KOPT-K1 (cell line): ENCODE results near the gene PBX3.

Experiments
- H3K27ac ChIP-seq: fragments of 200-600 bp; sonication (generic); 2 replicates; pipeline ENCODE4 v1.5.1; 2016; ENCODE audit warnings: antibody characterized with exemption, mild to moderate bottlenecking, low read depth, low read length; ENCODE audit not compliant: poor library complexity, severe bottlenecking
- H3K36me3 ChIP-seq: fragments of 200-600 bp; sonication (generic); 2 replicates; pipeline ENCODE4 v1.5.1; 2017; ENCODE audit warnings: antibody characterized with exemption, mild to moderate bottlenecking, low read length, moderate library complexity; ENCODE audit not compliant: insufficient read depth
- H3K9me3 ChIP-seq: fragments of 200-600 bp; sonication (generic); 2 replicates; pipeline ENCODE4 v1.5.1; 2017; ENCODE audit warnings: antibody characterized with exemption, low read length, mild to moderate bottlenecking; ENCODE audit not compliant: insufficient read depth, poor library complexity, severe bottlenecking

PBX3 gene

DNA sequence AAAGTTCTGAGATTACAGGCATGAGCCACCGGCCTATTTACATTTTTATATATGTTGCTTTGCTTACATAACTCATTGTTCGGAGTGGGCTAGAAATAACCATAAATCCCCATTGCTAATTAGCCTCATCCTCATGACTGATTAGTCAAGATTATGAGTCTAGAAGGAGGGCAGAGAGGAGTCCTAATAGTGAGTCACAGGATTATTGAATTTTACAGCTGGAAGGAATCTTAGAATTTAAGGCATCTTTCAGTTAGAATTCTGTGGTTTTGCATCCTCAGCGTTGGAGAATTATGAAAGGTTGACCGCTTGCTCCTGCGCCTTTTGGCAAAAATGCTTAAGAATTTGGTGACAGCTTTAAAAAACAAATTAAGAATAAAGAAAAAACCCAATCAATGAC lies 2.6 kb upstream of the PBX3 start:
- Histone ChIP-seq H3K9me3 (no peaks in the 10 kb centered on the region), H3K27ac (no peak overlapping the region), H3K36me3 (peaks cover 5% of the 10 kb centered on the region; the same call in 1 of the 2 replicates)

DNA sequence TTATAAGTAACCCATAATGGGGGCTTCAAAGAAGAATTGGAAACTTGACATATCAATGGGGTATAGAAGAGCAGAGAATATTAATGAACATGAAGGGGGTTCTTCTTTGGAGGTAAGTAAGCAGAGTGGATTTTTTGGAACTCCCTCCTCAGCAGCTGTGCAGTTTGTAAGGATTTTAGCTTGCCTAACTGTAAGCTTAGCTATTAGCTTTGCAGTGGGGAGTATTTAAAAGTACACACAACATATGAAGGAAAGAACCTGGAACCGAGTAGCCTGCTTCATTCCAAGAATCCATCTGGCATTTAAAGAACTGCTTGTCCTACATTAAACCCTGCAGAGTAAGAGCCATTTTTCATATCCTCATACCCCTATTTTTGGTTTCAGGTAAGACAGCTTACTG lies 2.2 kb upstream of the PBX3 start:
- H3K27ac ChIP-seq = no peak overlapping the region
- H3K9me3 ChIP-seq = no peaks in the 10 kb centered on the region

DNA sequence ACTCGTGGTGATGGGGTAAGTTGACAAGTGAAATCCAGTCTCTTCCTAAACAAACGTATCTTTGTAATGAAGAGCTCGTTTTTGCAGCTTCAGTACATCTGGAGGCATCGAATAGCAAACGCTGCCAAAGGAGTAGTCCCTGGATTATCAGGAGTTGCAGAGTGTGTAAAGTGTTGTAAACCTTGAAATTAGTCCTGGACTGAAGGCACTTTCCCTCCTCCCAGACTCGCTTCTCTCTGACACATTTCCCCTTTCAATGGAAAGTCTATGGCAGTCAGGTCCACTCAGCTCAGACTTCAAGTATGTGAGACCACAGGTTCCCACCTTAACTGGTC lies 1.5 kb upstream of the PBX3 start:
- Histone ChIP-seq H3K9me3 (no peaks in the 10 kb centered on the region), H3K36me3 (peaks cover 14% of the 10 kb centered on the region), H3K27ac (peak overlapping the region; percentile 92)

More for the DNA sequence above, 2.2 kb upstream of the PBX3 start:
- H3K36me3 ChIP-seq = peaks cover 9% of the 10 kb centered on the region; the same call in 1 of the 2 replicates

DNA sequence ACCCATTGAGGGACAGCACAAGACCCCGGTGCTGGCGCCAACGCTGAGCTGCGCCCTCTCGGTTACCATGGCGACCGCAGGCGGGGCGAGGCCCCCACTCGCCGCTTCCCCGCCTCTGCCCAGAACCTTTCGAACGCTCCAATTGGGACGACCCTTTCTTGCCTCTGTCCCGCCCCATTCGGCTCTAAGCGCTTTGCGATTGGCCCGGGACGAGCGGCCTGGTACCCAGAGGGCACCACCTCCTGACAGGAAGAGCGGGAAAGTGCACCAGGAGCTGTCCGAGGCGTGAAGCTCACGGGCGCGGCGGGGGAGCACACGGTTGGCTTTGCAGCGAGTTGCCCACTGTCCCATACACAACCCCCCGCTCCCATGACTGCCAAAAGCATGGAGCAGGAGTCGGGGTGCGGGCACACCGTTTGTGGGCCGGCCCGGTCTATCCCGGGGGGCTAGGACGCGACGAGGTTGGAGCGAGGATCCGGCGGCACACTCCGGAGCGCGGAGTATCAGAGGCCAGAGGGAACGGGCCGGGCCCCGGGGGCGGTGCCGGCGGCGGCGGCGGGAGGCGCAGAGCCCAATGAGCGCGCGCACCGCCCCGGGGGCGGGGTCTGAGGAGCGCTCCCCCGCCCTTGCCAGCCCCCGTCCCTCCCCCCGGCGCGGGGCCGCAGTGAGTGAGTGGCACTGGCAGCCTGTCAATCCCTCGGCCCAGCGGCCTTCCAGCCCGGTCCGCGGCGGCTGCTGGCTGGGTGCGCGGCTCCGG lies 978 bp upstream of the PBX3 start:
- H3K27ac ChIP-seq = peak overlapping the region; percentile 92
- no peaks in the 10 kb centered on the region for H3K9me3 ChIP-seq
- H3K36me3 ChIP-seq = peaks cover 19% of the 10 kb centered on the region

DNA sequence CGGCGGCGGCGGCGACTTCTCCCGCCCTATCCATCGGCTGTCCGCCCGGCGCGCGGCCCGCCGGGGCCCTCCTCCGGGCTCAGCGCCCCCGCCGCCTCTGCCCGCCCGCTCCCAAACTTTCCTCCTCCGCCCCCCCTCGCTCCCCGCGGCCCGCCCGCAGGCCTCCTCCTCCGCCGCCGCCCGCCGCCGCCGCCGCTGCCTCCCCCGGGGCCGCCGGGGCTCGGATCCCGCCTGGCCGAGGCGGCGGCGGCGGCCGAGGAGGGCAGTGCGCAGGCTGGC lies 460 bp upstream of the PBX3 start:
- peak overlapping the region; percentile 92 for H3K27ac ChIP-seq
- H3K36me3 ChIP-seq = peaks cover 24% of the 10 kb centered on the region
- H3K9me3 ChIP-seq = no peaks in the 10 kb centered on the region

DNA sequence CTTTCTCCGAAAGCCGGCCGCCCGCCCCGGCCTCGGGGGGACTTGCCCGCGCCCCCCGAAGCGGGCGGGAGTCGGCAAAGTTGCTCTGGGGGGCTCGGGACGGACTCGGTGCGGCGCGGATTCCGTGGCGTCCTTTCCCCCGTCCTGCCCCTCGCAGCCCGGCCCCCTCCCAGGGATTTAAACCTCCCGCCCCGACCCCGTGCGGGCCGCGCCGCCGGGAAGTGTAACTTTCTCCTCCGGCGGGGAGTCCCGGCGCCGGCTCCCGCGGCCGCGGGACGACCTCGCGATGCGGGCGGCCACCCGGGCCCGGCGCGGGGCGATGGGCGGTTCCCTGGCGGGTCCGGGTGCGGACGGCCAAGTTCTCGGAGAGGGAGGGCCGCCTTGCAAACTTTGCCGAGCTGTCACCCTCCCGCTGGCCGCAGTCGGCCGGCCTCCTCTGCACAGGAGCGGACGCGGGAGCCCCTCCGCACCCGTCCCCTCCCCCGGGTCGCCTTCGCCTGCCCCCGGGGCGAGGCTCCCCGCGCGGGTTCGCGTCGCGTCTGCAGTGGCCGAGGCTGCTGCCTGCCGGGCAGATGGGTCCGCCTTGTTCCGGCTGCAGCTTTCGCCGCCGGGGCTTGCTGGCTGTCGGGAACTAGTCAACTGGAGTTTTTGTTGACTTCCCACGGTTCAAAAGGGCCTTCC lies 732 bp downstream of the PBX3 start:
- Histone ChIP-seq H3K27ac (peak overlapping the region; percentile 69), H3K9me3 (no peaks in the 10 kb centered on the region), H3K36me3 (peaks cover 30% of the 10 kb centered on the region)

DNA sequence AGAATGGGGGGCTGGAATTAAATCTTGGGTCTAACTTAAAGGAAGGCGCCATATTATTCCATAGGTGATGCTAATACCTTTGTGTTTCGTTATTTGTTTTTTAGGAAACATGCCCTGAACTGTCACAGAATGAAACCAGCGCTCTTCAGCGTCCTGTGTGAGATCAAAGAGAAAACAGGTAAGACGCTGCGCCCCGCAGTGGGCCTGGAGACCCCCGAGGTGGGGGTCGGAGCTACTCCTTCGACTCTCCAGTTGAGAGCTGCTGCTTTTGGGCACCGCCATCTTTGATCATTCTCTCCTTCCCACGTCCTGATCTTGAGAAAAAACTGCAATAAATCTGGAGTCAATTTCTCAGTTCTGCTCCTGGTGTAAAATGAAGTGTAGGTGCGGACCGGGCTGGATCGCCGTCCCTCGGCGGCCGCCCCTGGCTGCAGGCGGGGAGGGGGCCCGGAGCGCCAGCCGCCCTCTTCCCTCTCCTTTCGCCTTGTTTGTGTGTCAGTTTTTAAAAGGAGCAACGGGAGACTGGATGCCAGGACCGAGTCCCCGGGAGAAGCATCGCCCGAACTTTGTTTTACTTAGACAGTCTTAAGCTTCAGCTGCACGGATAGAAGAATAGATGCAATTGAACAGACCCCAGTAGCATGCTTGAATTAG lies 1.4 kb downstream of the PBX3 start:
- H3K36me3 ChIP-seq = peaks cover 30% of the 10 kb centered on the region
- no peaks in the 10 kb centered on the region for H3K9me3 ChIP-seq
- H3K27ac ChIP-seq = no peak overlapping the region

DNA sequence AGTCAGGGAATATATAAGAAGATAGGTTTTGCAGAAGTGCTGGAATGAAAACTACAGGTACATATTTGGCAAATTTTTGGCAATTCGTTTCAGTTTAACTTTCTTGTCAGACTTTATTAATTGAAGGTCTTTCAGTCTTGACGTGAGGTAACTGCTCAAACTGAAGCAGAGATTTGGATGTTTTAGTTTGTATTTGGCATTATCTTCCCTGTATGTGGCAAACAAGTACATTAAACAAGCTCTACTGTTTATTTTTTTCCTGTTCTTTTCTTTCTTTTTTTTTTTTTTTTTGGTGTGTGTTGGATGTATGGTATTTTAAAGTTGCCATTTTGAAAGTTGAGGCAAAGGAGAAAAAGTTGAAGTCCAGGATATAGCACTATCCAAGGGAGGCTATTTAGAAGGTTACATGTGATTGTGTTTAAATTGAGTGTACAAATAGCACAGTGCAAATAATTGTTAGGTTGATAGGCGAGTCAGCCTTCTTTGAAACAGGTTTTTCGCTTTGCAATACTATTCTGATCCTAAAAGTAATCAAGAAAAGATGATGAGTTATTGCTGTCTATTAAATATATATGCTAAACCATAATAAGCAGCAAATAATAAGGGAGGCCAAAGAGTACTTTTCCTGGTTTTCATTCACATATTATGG lies 2.2 kb downstream of the PBX3 start:
- Histone ChIP-seq H3K36me3 (peaks cover 37% of the 10 kb centered on the region), H3K27ac (no peak overlapping the region), H3K9me3 (no peaks in the 10 kb centered on the region)

DNA sequence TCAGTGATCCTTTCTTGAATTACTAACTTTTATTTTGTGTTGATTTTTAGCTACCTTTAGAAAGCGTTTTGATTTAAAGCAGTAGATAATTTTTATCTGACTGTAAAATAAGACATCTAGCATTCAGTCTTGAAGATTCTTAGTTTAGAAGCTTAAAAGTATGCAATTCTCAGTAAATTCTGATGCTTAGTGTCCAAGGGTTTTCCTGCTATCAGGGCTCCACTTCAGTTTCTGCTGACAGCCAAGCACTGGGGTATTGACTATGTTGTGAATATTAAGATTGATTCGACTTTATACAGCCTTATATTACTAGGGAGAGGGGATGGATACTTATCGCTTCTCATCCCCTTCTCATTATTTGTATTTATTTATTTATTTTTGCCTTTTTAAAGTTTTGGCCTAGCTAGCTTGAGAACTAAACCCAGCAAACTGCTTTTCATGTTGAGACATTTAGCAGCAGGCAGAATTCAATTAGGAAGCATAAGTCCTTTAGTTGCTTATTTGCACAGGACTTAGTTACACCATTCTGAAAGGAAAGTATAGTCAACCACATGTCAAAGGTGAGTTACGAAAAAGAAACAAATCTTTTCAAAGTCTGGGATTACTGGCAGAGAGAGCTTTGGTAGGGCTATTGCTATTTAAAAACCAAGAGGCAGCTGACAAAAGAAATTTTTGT lies 2.9 kb downstream of the PBX3 start:
- H3K27ac ChIP-seq = no peak overlapping the region
- H3K36me3 ChIP-seq = peaks cover 37% of the 10 kb centered on the region
- H3K9me3 ChIP-seq = no peaks in the 10 kb centered on the region

DNA sequence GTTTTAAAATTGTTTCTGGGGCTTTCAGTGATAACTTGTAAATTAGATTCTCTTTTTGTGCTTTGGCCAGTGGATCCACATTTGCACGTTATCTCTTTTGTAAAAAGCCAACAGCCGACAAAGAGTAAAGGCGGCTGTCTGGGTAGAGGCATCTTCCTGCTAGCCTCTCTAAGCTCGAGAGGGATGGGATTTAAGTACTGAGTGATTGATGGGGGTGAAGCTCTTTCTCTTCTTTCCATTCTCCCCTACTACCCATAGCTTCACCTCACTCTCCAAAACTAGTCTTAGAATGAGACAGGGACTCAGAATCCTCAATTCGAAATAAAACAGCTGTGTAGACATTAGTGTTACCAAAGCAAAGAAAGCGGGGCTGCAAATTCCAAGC lies 3.4 kb downstream of the PBX3 start:
- Histone ChIP-seq H3K27ac (no peak overlapping the region), H3K9me3 (no peaks in the 10 kb centered on the region), H3K36me3 (peaks cover 37% of the 10 kb centered on the region)

DNA sequence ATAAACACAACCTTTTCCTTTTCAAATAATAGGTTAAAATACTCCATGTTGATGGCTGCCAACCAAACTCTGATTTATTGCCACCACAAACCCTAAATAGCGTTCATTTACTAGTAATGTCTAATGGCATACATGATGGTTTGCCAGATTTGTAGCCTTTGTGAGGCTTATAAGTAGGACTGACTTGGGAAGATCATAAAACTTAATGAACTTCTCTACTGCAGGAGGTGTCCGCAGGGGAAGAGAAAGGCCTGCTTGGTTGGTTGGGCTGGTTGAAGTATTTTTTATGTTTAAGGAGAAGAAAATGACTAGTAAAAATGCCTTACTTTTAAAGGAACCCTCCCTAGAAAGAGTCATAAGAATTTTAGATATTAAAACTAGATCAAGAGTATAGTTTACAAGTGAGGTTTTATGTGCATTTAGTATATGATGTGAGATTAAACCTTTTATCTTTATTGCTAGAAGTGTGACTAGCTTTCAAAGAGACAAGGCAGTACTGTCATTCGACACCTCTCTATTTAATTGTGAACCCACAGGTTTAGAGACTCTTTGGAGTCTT lies 5.0 kb downstream of the PBX3 start:
- Histone ChIP-seq H3K36me3 (peaks cover 45% of the 10 kb centered on the region), H3K9me3 (no peaks in the 10 kb centered on the region), H3K27ac (no peak overlapping the region)

DNA sequence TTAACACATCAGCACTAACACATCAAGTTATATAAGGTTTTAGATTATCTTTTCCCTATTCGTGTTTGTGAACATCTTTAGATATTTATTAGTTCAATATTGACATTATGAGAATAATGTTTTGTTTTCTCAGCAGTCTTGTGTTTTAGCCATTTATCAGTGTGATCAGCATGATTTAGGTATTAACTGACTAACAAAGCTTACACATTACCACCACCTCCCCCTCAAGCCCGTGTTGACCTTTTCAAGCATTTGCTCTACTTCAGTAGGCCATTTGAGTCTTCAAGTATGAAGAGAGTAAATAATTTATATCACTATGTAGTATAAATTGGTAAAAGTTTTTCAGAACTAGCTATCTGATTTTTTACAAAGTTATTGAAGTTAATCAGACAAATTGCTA lies 6.9 kb downstream of the PBX3 start:
- Histone ChIP-seq H3K9me3 (no peaks in the 10 kb centered on the region), H3K36me3 (peaks cover 45% of the 10 kb centered on the region), H3K27ac (no peak overlapping the region)

DNA sequence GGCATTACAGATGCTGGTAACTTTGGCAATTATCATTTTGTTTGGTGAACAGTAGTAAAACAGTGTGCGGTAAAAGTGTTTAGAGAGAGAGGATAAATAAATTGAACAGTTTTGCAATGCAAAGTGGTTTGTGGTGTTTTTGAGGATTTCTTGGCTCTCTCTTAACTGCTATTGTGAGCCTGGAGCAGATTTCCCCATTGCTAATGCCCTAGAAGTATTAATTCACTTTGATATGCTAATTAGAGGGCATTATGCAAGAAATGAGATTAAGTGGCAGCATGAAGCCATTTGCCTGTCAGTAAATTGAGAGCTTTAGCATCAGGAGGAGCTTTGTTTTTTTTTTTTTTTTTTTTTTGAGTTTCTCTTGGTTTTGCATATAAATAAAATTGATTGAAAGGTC lies 8.2 kb downstream of the PBX3 start:
- H3K9me3 ChIP-seq = no peaks in the 10 kb centered on the region
- no peak overlapping the region for H3K27ac ChIP-seq
- peaks cover 34% of the 10 kb centered on the region for H3K36me3 ChIP-seq

DNA sequence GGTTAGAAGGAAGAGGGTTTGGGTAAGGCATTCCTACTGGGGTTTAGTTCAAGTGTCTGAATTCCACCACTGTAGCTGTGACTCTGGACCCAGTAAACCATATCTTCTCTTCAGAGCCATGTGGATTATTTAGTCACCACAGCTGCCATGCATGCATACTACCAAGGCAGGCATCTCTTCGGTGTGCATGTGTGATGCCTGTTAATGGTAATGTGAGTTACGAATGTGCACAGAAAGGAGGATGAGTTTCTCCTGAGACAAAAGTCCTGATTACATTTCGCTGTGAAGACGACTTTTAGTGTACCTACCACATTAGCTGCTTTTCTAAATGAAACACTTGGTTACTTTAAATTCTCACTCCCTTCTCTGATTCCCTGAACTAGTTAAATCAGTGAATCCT lies 9.3 kb downstream of the PBX3 start:
- H3K36me3 ChIP-seq = peaks cover 23% of the 10 kb centered on the region
- no peaks in the 10 kb centered on the region for H3K9me3 ChIP-seq
- no peak overlapping the region for H3K27ac ChIP-seq

DNA sequence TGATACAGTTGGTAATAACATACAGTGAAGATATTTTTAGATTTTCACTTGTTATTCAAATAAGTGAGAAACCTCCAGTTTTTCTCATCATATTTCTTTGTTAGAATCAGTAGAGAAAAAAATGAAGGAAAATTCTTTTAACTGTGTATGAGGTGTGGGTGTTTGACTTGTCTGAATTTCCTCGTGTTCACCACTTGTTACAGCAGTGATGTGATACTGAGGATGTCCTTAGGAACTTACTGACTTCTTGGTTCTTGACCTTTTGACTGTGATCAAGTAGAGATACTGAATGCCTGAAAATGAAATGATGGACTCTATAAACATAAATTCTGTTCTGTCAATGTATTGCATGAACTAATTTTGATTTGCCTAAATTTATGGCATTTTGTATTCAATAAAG lies 10.7 kb downstream of the PBX3 start:
- Histone ChIP-seq H3K27ac (no peak overlapping the region), H3K9me3 (no peaks in the 10 kb centered on the region), H3K36me3 (peaks cover 15% of the 10 kb centered on the region)
